K562 (cell line): ENCODE measurements around the gene MACROH2A2. TPM values are rescaled to one million over a fixed set of nuclear protein-coding genes. Genes with fewer than 3 reads are reported as not detected.

Source experiments
- ATAC-seq: fragments of 200-7000 bp; cut with Tn5 transposase; 3 replicates; pipeline ENCODE4 v1.9.1; 2020; ENCODE audit warnings: moderate library complexity
- BruUV-seq: library from RNA; stranded (reverse); fragments of 400-500 nt; replicated peaks from 2 replicates; lab custom pipeline; 2021; lab: Mats Ljungman, UMichigan
- CTCF ChIA-PET: fragments of 300-600 bp; formaldehyde crosslinking; extraction: SDS; loops from one replicate; lab custom pipeline; 2021; ENCODE audit warnings: low intra/inter-chr PET ratio; lab: Yijun Ruan, JAX
- POLR2A ChIA-PET: fragments of 300-600, 350-650 bp; sonication (Branson Sonifier 250); formaldehyde crosslinking; extraction: SDS; loops from one replicate; lab custom pipeline; 2021; ENCODE audit warnings: antibody characterized with exemption, inconsistent platforms; lab: Yijun Ruan, JAX
- DNase-seq, 4 experiments: peaks; one replicate each; pipeline versions ENCODE4 v3.0.0 to v3.0.0-alpha.2; 2011 to 2018; ENCODE audit warnings: low spot score in 3 of 4, mixed read lengths in 3 of 4; ENCODE audit errors: extremely low read depth in 1 of 4
- FAIRE-seq: peaks from 2 replicates; lab custom pipeline; 2011; peaks lifted over from hg19 to GRCh38; lab: Jason Lieb, UNC
- H2AFZ ChIP-seq: 2 replicates; pipeline ENCODE4 v1.6.0; 2011; ENCODE audit warnings: low read depth, low read length, control low read depth, inconsistent platforms
- H3K27ac ChIP-seq: fragments of 200-600 bp; 3 replicates; pipeline ENCODE4 v1.8.0; 2011; ENCODE audit warnings: low read depth, mild to moderate bottlenecking, control low read depth, inconsistent platforms, low read length, moderate library complexity, mixed read lengths; ENCODE audit errors: extremely low read depth
- H3K27me3 ChIP-seq, 2 experiments: fragments of 300-600 bp in 1 of 2; 2 replicates in 1 of 2; 3 replicates in 1 of 2; pipeline versions ENCODE4 v1.6.0 to v1.8.0; 2011; ENCODE audit warnings: inconsistent platforms in 2 of 2, low read length in 2 of 2, mild to moderate bottlenecking in 1 of 2, mixed read lengths in 1 of 2, moderate library complexity in 1 of 2; ENCODE audit not compliant: control insufficient read depth in 2 of 2, insufficient read depth in 2 of 2
- H3K36me3 ChIP-seq: fragments of 300-600 bp; 3 replicates; pipeline ENCODE4 v1.8.0; 2011; ENCODE audit warnings: mild to moderate bottlenecking, low read length, inconsistent platforms; ENCODE audit not compliant: control insufficient read depth, insufficient read depth
- H3K4me1 ChIP-seq, 2 experiments: fragments of 200-600 bp in 1 of 2; replicated peaks in 1 of 2; 2 replicates in 1 of 2; 3 replicates in 1 of 2; pipeline versions ENCODE4 v1.5.1 to v1.8.0; 2011; ENCODE audit warnings: inconsistent platforms in 2 of 2, low read length in 2 of 2, mild to moderate bottlenecking in 1 of 2, mixed read lengths in 1 of 2, moderate library complexity in 1 of 2; ENCODE audit not compliant: control insufficient read depth in 2 of 2, insufficient read depth in 2 of 2
- H3K4me2 ChIP-seq: 2 replicates; pipeline ENCODE4 v1.6.1; 2011; ENCODE audit warnings: low read length, control low read depth, inconsistent platforms, mixed read lengths; ENCODE audit not compliant: insufficient read depth
- H3K4me3 ChIP-seq: fragments of 200-600 bp; sonication (generic), shearing (Covaris generic); 2 replicates; pipeline ENCODE4 v1.5.1; 2016; ENCODE audit warnings: control low read depth, inconsistent platforms
- H3K79me2 ChIP-seq: fragments of 200-600 bp; 3 replicates; pipeline ENCODE4 v1.8.0; 2011; ENCODE audit warnings: low read length, inconsistent platforms; ENCODE audit not compliant: control insufficient read depth, insufficient read depth
- H3K9ac ChIP-seq, 2 experiments: 2 replicates each; pipeline versions ENCODE4 v1.6.0 to v1.6.1; 2011; ENCODE audit warnings: low read depth in 2 of 2, low read length in 2 of 2, control low read depth in 1 of 2, inconsistent platforms in 1 of 2, mild to moderate bottlenecking in 1 of 2, mixed read lengths in 1 of 2; ENCODE audit not compliant: insufficient read depth in 1 of 2
- H3K9me1 ChIP-seq: one replicate; pipeline ENCODE4 v1.6.0; 2011; ENCODE audit warnings: inconsistent platforms, mild to moderate bottlenecking, low read length, moderate library complexity; ENCODE audit not compliant: control insufficient read depth, insufficient read depth
- H3K9me3 ChIP-seq: replicated peaks from 2 replicates; pipeline ENCODE4 v1.5.1; 2011; ENCODE audit warnings: low read depth, low read length, inconsistent platforms; ENCODE audit not compliant: control insufficient read depth, insufficient read depth
- H4K20me1 ChIP-seq: replicated peaks from 2 replicates; pipeline ENCODE4 v1.6.1; 2011; ENCODE audit warnings: low read length, inconsistent platforms, mixed read lengths; ENCODE audit not compliant: control insufficient read depth, insufficient read depth
- C11orf30 ChIP-seq: fragments of 450-650 bp; IDR thresholded peaks from 2 replicates; pipeline ENCODE4 v1.6.1; 2016; ENCODE audit warnings: low read depth, mild to moderate bottlenecking
- EP300 ChIP-seq: IDR thresholded peaks from 2 replicates; pipeline ENCODE4 v1.6.1; 2012; ENCODE audit warnings: low read length, improper control_type of control experiment
- KAT8 ChIP-seq: fragments of 450-650 bp; IDR thresholded peaks from 2 replicates; pipeline ENCODE4 v1.6.1; 2016; ENCODE audit warnings: low read depth, mild to moderate bottlenecking
- POU5F1 ChIP-seq: fragments of 150-350 bp; IDR thresholded peaks from 2 replicates; pipeline ENCODE4 v1.6.1; 2014; ENCODE audit warnings: borderline replicate concordance, low read length, low read depth, mild to moderate bottlenecking; ENCODE audit not compliant: partially characterized antibody
- PTRF ChIP-seq: fragments of 450-650 bp; IDR thresholded peaks from 2 replicates; pipeline ENCODE4 v1.6.1; 2016; ENCODE audit warnings: mild to moderate bottlenecking, missing genetic modification characterization, missing compliant biosample characterization
- TAF7 ChIP-seq: fragments of 450-650 bp; IDR thresholded peaks from 2 replicates; pipeline ENCODE4 v1.6.1; 2016; ENCODE audit warnings: missing genetic modification characterization, missing compliant biosample characterization
- TAL1 ChIP-seq: fragments of 450-650 bp; IDR thresholded peaks from 2 replicates; pipeline ENCODE4 v1.6.1; 2016; ENCODE audit warnings: mild to moderate bottlenecking
- TEAD4 ChIP-seq, 2 experiments: sonication (generic) in 1 of 2; formaldehyde crosslinking in 1 of 2; IDR thresholded peaks; 2 replicates each; pipeline versions ENCODE4 v1.6.1 to v1.8.0; 2012 to 2022; ENCODE audit warnings: borderline replicate concordance in 1 of 2, inconsistent platforms in 1 of 2, low read length in 1 of 2, mild to moderate bottlenecking in 1 of 2, missing genetic modification reagents in 1 of 2
- ZEB2 ChIP-seq: fragments of 450-650 bp; IDR thresholded peaks from 2 replicates; pipeline ENCODE4 v1.6.1; 2016
- ZKSCAN1 ChIP-seq: fragments of 150-350 bp; IDR thresholded peaks from 2 replicates; pipeline ENCODE4 v1.6.1; 2016; ENCODE audit warnings: low read depth, low read length
- ZNF316 ChIP-seq: fragments of 450-650 bp; IDR thresholded peaks from 2 replicates; pipeline ENCODE4 v1.6.1; 2016
- ZNF431 ChIP-seq: sonication (generic); formaldehyde crosslinking; IDR thresholded peaks from 2 replicates; pipeline ENCODE4 v1.8.0; 2022; ENCODE audit warnings: mild to moderate bottlenecking, missing genetic modification reagents
- ZNF445 ChIP-seq: fragments of 250-450 bp; sonication (Bioruptor Pico); IDR thresholded peaks from 2 replicates; pipeline ENCODE4 v1.4.0; 2020; ENCODE audit warnings: low read depth, mild to moderate bottlenecking, moderate library complexity
- ZNF695 ChIP-seq: fragments of 450-650 bp; formaldehyde crosslinking; IDR thresholded peaks from 2 replicates; pipeline ENCODE4 v1.4.0; 2020; ENCODE audit warnings: mild to moderate bottlenecking, moderate library complexity
- WGBS: fragments of 100-300 bp; shearing (Covaris generic); methylation state at CpG from one replicate; pipeline ENCODE4 v1.1.6; 2016; ENCODE audit warnings: low coverage, mixed read lengths; ENCODE audit not compliant: insufficient coverage; ENCODE audit errors: missing lambda C conversion rate; 5-methylcytosine and 5-hydroxymethylcytosine counted together
- in situ Hi-C: fragments of 300-500 bp; cut with MboI; formaldehyde crosslinking; loops from 4 replicates; pipeline ENCODE4 v1.15.0; 2018; ENCODE audit warnings: inconsistent platforms, mixed read lengths
- intact Hi-C: fragments of 100-400 bp; cut with micrococcal nuclease; formaldehyde crosslinking; loops from 2 replicates; pipeline ENCODE4 v1.14.2; 2022
- polyA plus RNA-seq, 8 experiments: library from polyadenylated mRNA; depleted of rRNA in 4 of 8; stranded (reverse) in 5 of 8; unstranded in 3 of 8; fragments of >200 nt; fragmentation: Nextera tagmentation in 2 of 8; fragmentation: Illumina TruSeq in 1 of 8; extraction: Ambion mirVana in 2 of 8; extraction: Trizol in 1 of 8; gene quantifications; 2 replicates each; pipeline versions ENCODE4 v1.2.1 to v1.2.3, GENCODE V29; 2011 to 2014; ENCODE audit warnings: inconsistent platforms in 1 of 8, missing spikeins in 1 of 8
- total RNA-seq, 7 experiments: library from RNA; depleted of rRNA in 6 of 7; stranded (reverse); fragments of >200 nt in 6 of 7; fragmentation: Illumina TruSeq in 2 of 7; extraction: Trizol in 2 of 7; gene quantifications; 2 replicates each; pipeline versions ENCODE4 v1.2.1 to v1.2.3, GENCODE V29; 2011 to 2021; ENCODE audit warnings: low replicate concordance in 1 of 7
- TF ChIP-seq, protein P1 (sequence below): fragments of 450-650 bp; IDR thresholded peaks from 2 replicates; pipeline ENCODE4 v1.7.0; 2016; ENCODE audit warnings: borderline replicate concordance

MACROH2A2 gene
- total and polyA plus RNA-seq, 9 of the 15 experiments (the other 6 are each of a cell fraction or from before 2014, with no cell fraction given): 0.07 TPM; not detected in 8

DNA sequence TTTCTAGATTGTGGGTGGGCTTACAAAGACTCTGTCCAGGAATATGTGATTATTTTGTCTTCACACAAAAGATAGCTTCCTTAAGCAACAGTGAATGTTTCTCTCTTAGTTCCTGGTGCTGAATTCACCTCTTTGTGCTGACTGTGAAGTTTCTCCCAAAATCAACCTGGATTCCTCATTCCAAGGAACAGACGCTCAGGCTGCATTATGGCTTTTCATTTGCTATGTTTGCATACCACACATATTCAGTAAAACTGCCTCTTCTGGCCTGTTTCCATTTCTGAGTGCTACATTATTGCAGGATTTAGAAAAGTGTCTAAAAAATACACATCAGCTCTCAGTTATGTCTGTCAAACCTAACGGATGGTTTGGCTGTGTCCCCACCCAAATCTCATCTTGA lies 21.5 kb downstream of the MACROH2A2 start:
- Histone ChIP-seq H2AFZ (no peak overlapping the region), H3K79me2 (no peaks in the 10 kb centered on the region), H3K4me1 (no peaks in the 10 kb centered on the region), H3K4me2 (no peak overlapping the region), H3K36me3 (no peaks in the 10 kb centered on the region), H3K9me3 (no peaks in the 10 kb centered on the region), H3K9ac (no peak overlapping the region), H4K20me1 (peaks cover 4% of the 10 kb centered on the region; the same call in 1 of the 2 replicates), H3K27ac (no peak overlapping the region), H3K4me3 (no peak overlapping the region), H3K27me3 (peaks cover 53 to 58% of the 10 kb centered on the region in 2 experiments), H3K9me1 (no peaks in the 10 kb centered on the region)
- FAIRE-seq (no peak), DNase-seq (no peak), ATAC-seq (no peak)
- WGBS: 5% methylated on average over 2 of the region's 2 CpGs
- no TSS peak for BruUV-seq
- ChIA-PET CTCF (no interaction called here), POLR2A (interaction anchor here (1.2 kb wide), 1 partner anchor 17 kb away, joined by 4 read pairs; no protein-coding TSS in a partner anchor)
- intact Hi-C loops (no loop called here), in situ Hi-C loops (no loop called here)
- TF ChIP-seq POU5F1 (no peak), TEAD4 (IDR thresholded peaks at IDR 0.05; ENCODE audit: low read length) (no peak), TEAD4 (CRISPR knock-in tag; IDR thresholded peaks at IDR 0.05; ENCODE audit: borderline replicate concordance) (no peak), C11orf30 (0 out of 2 replicates have a peak, but pooled peaks have one; percentile 9), TAL1 (no peak), ZNF316 (peak; percentile 47; the same call in 1 of the 2 replicates), ZKSCAN1 (no peak)

DNA sequence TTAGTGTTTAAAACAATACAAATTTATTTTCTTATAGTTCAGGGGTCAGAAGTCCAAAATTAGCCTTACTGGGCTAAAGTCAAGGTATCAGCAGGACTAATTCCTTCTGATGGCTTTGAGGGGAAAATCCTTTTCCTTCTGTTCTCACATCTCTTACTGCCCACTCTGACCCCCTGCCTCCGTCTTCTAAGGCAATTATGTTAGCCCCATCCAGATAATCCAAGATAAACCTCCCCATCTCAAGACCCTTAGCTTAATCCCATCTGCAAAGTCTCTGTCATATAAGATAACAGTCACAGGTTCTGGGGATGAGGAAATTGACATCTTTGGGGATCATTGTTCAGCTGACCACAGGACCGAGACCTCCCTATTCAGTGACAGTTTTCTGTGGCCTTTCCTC lies 22.3 kb downstream of the MACROH2A2 start:
- no TSS peak for BruUV-seq
- no peaks in the 10 kb centered on the region for H3K9me1 ChIP-seq
- no peaks in the 10 kb centered on the region for H3K79me2 ChIP-seq
- H3K9ac ChIP-seq: no peak overlapping the region
- H3K27ac ChIP-seq: no peak overlapping the region
- ChIA-PET POLR2A (interaction anchor here (2.2 kb wide), 1 partner anchor 20 kb away, joined by 6 read pairs; no protein-coding TSS in a partner anchor), CTCF (no interaction called here)
- no peak overlapping the region for H3K4me3 ChIP-seq
- intact Hi-C loops (no loop called here), in situ Hi-C loops (no loop called here)
- no peaks in the 10 kb centered on the region for H3K36me3 ChIP-seq
- H2AFZ ChIP-seq: no peak overlapping the region
- 3% methylated on average over 2 of the region's 2 CpGs for whole genome bisulfite sequencing
- no peak for ATAC-seq
- no peak for DNase-seq
- no peaks in the 10 kb centered on the region for H3K9me3 ChIP-seq
- H3K4me1 ChIP-seq: no peaks in the 10 kb centered on the region
- FAIRE-seq: no peak
- peaks cover 4% of the 10 kb centered on the region; the same call in 1 of the 2 replicates for H4K20me1 ChIP-seq
- no peak overlapping the region for H3K4me2 ChIP-seq
- H3K27me3 ChIP-seq: peaks cover 57 to 61% of the 10 kb centered on the region in 2 experiments
- TF ChIP-seq ZEB2 (no peak), PTRF (no peak), TAF7 (tag) (no peak), ZNF431 (CRISPR knock-in tag) (no peak), ZNF695 (CRISPR knock-in tag) (no peak), ZNF445 (CRISPR knock-in tag) (no peak), EP300 (no peak), KAT8 (no peak)
- TF ChIP-seq, protein P1, sequence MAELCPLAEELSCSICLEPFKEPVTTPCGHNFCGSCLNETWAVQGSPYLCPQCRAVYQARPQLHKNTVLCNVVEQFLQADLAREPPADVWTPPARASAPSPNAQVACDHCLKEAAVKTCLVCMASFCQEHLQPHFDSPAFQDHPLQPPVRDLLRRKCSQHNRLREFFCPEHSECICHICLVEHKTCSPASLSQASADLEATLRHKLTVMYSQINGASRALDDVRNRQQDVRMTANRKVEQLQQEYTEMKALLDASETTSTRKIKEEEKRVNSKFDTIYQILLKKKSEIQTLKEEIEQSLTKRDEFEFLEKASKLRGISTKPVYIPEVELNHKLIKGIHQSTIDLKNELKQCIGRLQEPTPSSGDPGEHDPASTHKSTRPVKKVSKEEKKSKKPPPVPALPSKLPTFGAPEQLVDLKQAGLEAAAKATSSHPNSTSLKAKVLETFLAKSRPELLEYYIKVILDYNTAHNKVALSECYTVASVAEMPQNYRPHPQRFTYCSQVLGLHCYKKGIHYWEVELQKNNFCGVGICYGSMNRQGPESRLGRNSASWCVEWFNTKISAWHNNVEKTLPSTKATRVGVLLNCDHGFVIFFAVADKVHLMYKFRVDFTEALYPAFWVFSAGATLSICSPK: no peak
